NCI-H2029 (cell line): Measurements from ENCODE around the gene RAD51B.
"Not testable (repeated sequence)": the region's sequence is repeated elsewhere in the genome, so short reads cannot be mapped to it uniquely, and the experiment has no call there.

Experiments used
- DNase-seq: peaks from one replicate; lab custom pipeline; 2025; lab: John Stamatoyannopoulos, UW

RAD51B gene

GRCh38 chr14:68688872-68689371, 869.3 kb downstream of the RAD51B start:
- DNase-seq = no peak

DNA sequence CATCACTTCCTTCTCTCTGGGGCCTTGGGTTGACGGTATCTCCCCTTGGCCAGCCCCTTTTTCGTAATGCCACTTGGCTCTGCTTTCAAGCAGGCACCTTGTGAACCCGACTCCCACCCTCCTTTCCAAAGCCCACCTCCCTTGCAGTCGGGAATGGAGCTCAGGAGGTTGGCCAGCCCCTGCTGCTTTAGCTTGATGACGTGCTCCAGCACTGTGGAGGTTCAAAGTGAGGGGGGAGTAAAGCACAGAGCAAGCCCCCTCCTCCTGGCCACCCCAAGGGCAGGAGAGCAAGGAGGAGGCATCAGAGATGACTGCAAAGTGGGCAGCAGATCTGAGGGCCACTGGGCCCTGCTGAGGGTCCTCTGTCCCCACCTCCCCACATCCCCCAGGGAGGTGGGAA, 869.9 kb downstream of the RAD51B start:
- DNase-seq = no peak

DNA sequence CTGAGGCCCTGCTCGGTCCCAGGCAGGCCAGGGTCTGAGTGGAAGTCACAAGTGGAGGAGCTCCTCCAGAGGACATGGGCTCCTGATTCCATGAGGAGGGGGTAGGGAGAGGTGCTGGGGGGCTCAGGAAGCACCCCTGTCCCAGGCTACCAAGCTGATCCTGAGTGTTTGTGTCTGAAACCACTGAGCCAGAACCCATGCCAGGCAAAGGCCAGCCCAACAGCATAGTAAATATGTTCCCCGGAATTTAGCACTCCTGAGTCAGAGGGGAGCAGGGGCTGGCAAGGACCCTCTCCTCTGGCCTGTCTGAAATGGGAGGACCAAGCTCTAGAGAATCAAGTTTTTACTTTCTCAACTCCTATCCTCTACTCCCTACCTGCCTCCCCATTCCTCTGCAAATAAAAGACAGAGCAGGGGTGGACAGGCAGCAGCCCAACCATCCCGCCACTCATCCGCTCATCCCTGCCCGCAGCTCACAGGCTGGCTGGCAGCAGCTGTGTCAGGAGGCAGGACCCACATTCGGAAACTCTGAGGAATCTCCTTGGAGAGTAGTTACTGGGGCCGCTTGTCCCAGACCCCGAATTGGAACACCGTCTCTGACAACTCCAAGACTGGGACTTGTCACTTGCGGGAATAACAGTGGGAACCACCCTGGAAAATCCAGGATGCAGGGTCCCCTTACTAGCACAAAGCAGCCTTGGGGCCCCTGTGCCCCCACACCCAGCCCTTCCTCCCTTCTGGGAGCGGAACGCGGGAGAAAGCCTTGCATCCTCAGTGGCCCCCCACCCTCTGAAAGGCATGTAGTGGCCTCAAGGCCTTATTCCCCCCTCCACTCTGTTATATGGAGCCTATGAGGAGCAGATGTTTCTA, 870.7 kb downstream of the RAD51B start:
- DNase-seq = no peak

DNA sequence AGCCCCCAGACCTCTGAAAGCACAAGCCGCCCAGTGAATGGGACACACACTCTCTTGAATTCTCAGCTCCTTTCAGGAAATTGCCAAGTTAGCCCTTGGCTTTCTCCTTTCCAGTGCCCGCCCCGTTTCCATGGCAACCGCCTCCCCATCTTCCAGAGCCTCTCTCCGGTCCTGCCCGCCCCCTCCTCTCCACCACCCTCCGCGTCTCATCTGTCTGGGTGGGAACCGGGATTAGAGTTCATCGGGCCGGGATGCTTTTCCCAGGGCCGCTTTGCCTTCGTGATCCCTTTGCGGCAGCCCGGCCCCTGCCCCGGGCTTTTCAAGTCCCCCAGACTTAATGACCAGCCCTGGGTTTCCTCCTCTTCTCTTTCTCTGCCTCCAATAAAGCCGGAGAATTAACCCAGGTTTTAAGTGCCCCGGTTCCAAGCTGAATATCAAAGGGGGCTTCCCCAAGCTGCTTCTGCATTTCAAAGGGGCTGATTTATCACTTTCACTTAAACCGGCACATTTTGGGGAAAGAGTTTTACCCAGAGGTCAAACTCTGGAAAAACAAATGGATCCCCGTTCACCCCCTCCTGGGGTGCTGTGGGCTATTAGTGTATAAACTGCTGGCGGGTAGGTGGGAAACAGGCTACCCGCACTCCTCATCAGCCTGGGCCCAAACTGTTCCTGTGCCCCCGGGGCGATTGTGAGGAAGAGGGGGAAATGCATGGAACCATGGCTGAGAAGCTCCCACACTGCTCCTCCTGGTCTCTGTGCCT, 871.6 kb downstream of the RAD51B start:
- no peak for DNase-seq

DNA sequence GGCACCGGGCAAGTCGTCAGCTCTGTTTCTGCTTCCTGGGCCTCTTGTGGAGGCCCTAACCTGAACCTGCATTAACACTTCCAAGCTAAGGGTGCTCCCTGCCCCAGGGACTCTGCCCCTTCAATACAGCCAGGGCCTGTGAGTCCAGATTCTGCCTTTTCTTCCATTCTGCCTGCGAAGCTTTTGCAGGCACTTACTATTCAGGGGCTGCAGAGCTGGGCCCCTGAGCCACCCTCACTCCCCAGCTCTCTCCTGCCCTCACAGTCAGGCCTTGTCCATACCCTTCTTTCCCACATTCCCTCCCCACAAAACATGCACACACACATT, 872.2 kb downstream of the RAD51B start:
- no peak for DNase-seq

DNA sequence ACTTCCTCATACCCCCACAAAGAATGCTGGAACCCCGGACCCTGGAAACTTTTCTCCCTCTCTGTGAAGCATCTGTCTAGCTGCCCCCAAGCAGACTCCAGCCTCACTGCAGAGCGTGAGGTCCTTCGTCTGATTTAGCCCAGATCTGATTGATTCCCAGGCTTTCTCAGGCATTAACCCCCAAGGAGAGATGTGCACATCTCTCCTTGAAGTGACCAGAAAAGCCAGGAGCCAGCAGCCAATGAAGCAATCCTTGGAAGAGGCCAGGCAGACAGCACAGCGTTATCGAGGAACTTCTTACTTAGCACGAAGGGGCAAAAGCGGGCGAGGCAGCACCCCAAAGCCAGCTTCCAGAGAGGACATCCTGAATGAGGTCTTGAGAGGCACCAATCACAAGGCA, 872.6 kb downstream of the RAD51B start:
- DNase-seq = no peak

DNA sequence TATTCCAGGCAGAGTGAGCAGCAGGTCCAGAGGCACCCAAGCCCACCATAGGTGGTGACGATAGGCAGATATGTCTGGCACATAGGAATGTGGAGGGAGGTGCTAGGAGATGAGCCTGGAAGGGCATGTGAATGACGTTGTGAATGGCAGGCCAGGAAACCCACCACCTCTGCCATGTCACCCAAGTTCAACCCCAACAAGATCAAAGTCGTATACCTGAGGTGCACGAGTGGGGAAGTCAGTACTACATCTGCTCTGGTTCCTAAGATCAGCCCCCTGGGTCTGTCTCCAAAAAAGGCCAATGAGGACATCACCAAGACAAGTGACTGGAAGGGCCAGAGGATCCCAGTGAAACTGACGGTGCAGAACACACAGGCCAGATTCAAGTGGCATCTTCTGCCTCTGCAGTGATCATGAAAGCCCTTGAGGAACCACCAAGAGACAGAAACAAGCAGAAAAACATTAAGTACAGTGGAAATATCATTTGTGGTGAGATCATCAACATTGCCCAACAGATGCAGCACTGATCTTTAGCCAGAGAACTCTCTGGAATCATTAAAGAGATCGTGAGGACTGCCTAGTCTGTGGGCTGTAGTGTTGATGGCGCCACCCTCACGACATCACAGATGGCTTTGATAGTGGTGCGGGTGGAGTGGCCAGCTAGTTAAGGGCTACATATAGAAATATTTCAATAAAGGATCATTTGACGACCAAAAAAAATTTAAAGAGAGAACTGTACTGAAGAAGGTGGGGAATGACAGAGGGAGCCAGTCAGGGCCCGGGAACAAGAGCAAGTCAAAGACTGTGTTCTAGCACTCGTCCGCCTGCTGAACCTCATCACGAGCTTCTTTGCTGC, 873.6 kb downstream of the RAD51B start:
- no peak for DNase-seq

- no peak for DNase-seq
Measured at GRCh38 chr14:68693926-68694325, 874.3 kb downstream of the RAD51B start.

DNA sequence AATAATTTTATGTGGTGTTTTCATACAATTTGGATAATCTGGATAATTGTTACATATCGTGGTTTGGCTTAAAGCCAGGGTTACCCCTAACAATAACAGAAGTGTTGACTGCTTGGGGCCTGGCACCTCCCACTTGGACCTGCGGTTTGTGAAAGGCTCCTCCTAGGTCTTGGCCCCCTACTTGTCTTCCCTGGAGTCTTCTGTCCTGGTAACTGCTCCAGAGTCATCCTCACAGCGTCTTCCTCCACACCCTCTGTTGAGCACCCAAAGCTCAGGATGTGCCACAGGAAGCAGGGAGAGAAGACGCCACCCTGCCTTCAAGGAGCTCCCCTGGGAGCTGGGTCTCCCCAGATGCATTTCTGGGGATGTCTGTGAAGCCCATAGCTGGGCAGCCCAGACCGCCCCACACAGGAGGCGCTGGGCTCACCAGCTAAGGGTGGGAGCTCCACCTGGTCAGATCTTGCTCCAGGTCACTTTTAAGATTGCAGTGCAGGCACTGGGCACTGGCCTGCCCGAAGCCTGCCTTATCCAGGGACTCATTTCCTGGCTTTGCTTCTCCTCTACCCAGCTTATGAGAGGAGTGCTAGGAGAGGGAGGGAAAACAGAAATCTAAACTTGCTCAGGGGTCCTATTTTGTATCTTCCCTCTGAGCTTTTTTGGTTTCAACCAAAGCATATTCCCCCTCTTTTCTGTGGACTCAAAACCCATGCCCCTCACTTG, 875.1 kb downstream of the RAD51B start:
- DNase-seq = no peak

DNA sequence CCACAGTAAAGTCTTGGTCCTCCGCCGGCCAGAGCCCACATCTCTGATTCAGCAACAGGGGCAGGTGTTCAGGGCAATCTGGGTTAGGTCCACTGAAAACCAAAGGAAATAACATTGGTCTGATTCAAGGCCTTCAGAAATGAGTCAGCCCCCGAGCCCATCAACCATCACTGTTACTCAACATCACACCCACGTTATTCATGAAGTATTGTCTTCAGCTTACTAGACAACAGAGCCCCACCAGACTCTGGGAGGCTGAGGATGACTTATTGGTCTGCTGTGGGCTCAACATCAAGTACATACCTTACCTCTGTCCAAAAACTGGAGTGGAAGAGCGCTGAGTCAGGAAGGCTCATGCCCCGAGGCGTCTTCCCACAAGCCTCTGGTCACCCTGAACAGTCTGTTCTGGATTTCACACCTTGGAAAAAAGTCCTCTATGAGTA, 875.8 kb downstream of the RAD51B start:
- DNase-seq = no peak

DNA sequence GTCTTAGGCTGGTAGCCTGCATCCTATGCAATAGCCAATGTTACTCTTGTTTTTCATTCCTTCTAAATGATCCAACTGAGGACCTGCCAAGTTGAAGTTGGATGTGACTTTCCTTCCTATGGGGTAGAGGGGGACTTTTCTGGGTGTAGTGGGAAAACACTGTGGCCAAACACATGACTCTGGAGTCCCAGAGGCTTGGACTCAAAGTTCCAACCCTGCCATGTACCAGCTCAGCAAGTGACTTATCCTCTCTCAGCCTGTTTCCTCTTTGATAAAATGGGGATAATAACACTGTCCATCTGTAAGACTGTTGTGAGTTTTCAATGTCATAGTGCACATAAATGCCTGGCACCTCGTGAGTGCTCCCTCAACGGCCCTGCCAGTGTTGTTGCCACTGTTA, 876.3 kb downstream of the RAD51B start:
- DNase-seq = no peak

GRCh38 chr14:68696266-68696665, 876.7 kb downstream of the RAD51B start:
- no peak for DNase-seq

- DNase-seq = no peak
Measured at GRCh38 chr14:68696721-68697495, 877.3 kb downstream of the RAD51B start.

- DNase-seq = not testable (repeated sequence)
Measured at GRCh38 chr14:68698773-68699172, 879.2 kb downstream of the RAD51B start.

GRCh38 chr14:68701001-68701741, 881.6 kb downstream of the RAD51B start:
- no peak for DNase-seq

- no peak for DNase-seq
Measured at GRCh38 chr14:68702135-68702534, 882.6 kb downstream of the RAD51B start.

DNA sequence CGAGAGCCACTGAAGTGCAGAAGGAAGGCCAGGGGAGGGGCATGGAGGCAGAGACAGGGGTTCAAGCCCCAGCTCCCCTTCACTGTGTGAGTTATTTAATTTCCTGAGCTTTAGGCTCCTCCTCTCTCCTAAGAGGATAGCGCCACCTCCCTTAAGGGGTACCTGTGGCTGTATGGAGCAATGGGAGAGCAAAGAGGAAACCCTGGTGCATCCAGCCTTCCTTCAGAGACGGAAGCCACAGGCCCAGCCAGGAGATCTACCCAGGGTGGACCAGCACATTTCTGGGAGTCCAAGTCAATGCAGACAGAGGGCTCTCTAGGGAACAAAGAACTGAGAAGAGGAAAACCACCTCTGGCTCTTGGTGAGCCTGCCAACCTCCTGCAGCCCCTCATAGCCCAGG, 883.0 kb downstream of the RAD51B start:
- DNase-seq = no peak

GRCh38 chr14:68703093-68703492, 883.5 kb downstream of the RAD51B start:
- DNase-seq = no peak

- no peak for DNase-seq
Measured at GRCh38 chr14:68704736-68705720, 885.4 kb downstream of the RAD51B start.
